D721Med (cell line): ENCODE measurements around the gene PIGL.
A peak's percentile ranks its signal among the peaks of the same experiment; 100 is the strongest.

Source experiments
- DNase-seq: peaks from one replicate; pipeline ENCODE4 v3.0.0; 2011; ENCODE audit warnings: low spot score; ENCODE audit not compliant: insufficient read length
- FAIRE-seq: peaks from 2 replicates; lab custom pipeline; 2011; peaks lifted over from hg19 to GRCh38; lab: Jason Lieb, UNC
- TF ChIP-seq, protein P1 (sequence below): IDR thresholded peaks from 2 replicates; pipeline ENCODE4 v1.5.1; 2012; ENCODE audit warnings: mild to moderate bottlenecking, control low read depth; ENCODE audit not compliant: insufficient read depth; ENCODE audit errors: missing control alignments

PIGL gene

DNA sequence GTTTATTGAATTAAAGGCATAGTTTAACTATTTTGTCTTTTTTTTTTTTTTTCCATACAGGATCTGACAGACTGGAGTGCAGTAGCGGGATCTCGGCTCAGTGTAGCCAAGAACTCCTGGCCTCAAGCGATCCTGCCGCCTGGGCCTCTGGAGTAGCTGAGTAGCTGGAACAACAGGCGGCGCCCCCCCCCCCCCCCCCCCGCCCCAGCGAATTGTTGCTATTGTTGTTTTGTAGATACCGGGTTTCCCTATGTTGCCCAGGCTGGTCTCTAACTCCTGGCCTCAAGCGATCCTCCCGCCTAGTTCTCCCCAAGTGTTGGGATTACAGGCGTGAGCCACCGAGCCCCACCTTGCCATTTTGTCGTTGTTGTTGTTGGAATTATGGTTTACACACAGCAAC, 137.6 kb downstream of the PIGL start:
- TF ChIP-seq, protein P1, sequence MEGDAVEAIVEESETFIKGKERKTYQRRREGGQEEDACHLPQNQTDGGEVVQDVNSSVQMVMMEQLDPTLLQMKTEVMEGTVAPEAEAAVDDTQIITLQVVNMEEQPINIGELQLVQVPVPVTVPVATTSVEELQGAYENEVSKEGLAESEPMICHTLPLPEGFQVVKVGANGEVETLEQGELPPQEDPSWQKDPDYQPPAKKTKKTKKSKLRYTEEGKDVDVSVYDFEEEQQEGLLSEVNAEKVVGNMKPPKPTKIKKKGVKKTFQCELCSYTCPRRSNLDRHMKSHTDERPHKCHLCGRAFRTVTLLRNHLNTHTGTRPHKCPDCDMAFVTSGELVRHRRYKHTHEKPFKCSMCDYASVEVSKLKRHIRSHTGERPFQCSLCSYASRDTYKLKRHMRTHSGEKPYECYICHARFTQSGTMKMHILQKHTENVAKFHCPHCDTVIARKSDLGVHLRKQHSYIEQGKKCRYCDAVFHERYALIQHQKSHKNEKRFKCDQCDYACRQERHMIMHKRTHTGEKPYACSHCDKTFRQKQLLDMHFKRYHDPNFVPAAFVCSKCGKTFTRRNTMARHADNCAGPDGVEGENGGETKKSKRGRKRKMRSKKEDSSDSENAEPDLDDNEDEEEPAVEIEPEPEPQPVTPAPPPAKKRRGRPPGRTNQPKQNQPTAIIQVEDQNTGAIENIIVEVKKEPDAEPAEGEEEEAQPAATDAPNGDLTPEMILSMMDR, result no peak
- FAIRE-seq, result no peak
- no peak for DNase-seq

DNA sequence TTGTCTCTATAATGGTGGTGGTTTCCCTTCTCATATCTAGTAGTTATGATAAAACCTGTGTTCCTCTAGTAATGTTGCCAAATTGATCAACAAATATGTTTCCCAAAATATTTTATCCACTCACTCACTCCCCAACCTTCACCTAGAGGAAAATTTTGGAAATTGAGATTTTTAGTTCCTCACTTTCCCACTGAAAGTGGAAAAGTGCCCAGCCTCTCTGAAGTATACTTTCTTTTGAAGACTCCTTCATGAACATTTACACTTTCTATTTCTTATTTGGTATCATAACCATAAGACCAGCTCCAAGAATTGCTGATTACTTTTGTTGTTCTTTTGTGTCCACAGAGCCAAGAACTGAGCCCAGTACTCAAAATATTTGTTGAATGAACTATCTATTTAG, 141.4 kb downstream of the PIGL start:
- TF ChIP-seq, protein P1, result no peak
- FAIRE-seq (no peak), DNase-seq (no peak)

DNA sequence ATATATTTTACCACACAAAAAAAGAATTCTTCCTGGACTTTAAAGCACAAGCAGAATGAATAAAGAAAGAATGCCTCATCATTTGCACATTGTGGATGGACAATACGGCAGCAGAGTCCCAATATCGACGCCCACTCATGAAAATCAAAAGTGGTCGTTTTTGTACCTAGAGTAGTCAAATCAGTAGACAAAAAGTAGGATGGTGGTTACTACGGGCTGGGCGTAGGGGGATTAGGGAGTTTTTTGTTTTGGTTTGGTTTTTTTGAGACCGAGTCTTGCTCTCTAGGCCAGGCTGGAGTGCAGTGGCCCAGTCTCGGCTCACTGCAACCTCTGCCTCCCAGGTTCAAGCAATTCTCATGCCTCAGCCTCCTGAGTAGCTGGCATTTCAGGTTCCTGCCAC, 144.9 kb downstream of the PIGL start:
- no peak for FAIRE-seq

DNA sequence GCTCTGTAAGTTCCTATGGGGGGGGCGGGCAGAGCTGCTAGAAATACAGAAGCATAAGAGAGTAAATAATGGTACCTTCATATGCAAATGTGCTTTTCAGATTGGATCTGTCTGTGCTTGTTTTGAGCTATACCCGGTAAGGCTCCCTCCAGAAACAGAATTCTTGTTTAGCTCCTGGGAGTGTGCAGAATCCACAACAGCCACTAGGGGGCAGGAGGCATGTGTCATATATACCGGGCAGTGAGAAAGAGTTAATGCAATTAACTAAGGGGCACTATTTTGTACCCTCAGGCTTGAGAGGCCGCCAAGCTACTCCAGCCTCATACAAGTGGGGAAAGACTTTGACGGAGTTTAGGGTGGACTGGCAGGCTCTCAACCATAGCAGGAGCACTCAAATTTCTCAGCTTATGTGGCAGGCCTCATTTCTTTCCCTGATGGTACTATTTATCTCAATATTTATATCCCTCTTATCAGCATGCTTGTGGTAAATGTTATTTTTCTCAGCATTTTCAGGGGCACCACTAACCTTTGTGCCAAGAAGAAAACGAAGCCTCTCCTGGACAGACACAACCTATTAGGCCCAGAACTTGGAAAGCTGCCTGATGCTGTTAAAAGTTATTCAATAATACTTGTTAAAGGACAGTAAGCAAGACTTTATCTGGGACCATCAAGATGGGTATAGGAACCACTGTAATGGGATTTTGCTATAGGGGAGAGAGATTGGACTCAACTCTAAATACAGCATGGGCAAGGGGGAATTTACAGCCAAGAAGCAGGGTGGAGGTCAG, 146.9 kb downstream of the PIGL start:
- no peak for DNase-seq
- TF ChIP-seq, protein P1, result peak; percentile 72
- no peak for FAIRE-seq

More for the DNA sequence above, 144.9 kb downstream of the PIGL start:
- DNase-seq, result no peak
- TF ChIP-seq, protein P1, result no peak

DNA sequence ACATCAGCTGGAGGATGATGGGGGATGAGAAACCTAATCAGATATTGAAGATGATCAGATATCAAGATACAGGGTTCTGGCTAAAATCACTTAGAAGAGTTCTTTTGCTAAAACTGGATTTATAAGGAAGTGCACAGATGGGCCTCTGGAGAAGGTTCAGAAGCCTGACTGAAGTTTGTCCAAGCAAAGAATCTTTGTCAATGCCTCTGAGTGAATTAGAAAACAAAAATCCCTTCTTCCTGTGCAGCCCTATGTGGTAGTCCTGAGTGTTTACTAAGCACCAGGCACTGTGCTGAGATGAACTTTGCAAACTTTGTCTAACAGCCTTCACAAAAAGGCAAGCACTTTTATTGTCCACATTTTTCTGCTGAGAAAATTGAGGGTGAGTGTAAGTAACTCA, 147.6 kb downstream of the PIGL start:
- TF ChIP-seq, protein P1, result no peak
- DNase-seq (no peak), FAIRE-seq (no peak)

DNA sequence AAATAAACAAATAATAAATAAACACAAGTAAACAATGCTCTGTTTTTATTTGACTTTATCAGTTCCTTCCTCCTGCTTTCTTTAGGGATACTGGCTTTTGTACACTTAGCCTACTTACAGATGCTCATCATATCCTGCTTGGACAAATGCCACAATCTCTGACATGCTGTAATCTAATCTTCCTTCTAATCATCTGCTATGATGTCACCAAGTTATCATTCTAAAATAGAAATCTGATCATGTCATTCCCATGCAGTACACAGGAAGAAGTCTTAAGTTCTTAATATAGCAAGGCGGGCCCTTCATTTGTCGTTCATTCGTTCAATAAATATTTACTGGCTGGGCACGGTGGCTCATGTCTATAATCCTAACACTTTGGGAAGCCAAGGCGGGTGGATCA, 154.7 kb downstream of the PIGL start:
- no peak for FAIRE-seq
- no peak for DNase-seq
- TF ChIP-seq, protein P1, result no peak
